HFFc6 (cell line): ENCODE data around the gene BNIP3. TPM values are rescaled to one million over a fixed set of nuclear protein-coding genes. Genes with fewer than 3 reads are reported as not detected.
A peak's percentile ranks its signal among the peaks of the same experiment; 100 is the strongest.

ENCODE experiments used
- DNase-seq: peaks from one replicate; pipeline ENCODE4 v3.0.0-alpha.2; 2018
- H3K27ac Mint-ChIP-seq: 2 replicates; pipeline ENCODE4 v1.8.0; 2020; ENCODE audit warnings: mild to moderate bottlenecking, mixed read lengths
- H3K27me3 Mint-ChIP-seq: 2 replicates; pipeline ENCODE4 v1.8.0; 2021; ENCODE audit warnings: mild to moderate bottlenecking, moderate library complexity, mixed read lengths; ENCODE audit not compliant: insufficient read depth
- H3K36me3 Mint-ChIP-seq: 2 replicates; pipeline ENCODE4 v1.8.0; 2021; ENCODE audit warnings: low read depth, mixed read lengths
- H3K4me1 Mint-ChIP-seq: 2 replicates; pipeline ENCODE4 v1.8.0; 2020; ENCODE audit warnings: low read depth, mixed read lengths
- H3K4me3 Mint-ChIP-seq: 2 replicates; pipeline ENCODE4 v1.8.0; 2020; ENCODE audit warnings: mild to moderate bottlenecking, moderate library complexity, mixed read lengths
- H3K9me3 Mint-ChIP-seq: 2 replicates; pipeline ENCODE4 v1.8.0; 2020; ENCODE audit warnings: mild to moderate bottlenecking, mixed read lengths
- CTCF ChIP-seq: fragments of 200-600 bp; sonication (generic); IDR thresholded peaks from 2 replicates; pipeline ENCODE4 v1.5.0; 2021; ENCODE audit warnings: antibody characterized with exemption, mild to moderate bottlenecking
- total RNA-seq, 6 experiments: library from RNA; stranded (reverse); fragmentation: NEBNext Ultra II Directional; extraction: Animal tissue kit (Norgen Biotek cat#: 25700); gene quantifications; 2 replicates in 1 of 6; 3 replicates in 5 of 6; pipeline ENCODE4 v1.2.3, GENCODE V29; 2021

The BNIP3 gene
- total RNA-seq, 6 experiments from 2014 or later, result 71.0 to 107 (median 78.3) TPM

GRCh38 chr10:131946880-131947279 is 34.8 kb downstream of the BNIP3 start:
- Mint-ChIP-seq H3K4me1 (peaks cover 45% of the 10 kb centered on the region), H3K27me3 (no peaks in the 10 kb centered on the region; the same call in 1 of the 2 replicates), H3K9me3 (no peaks in the 10 kb centered on the region), H3K36me3 (peaks cover 67% of the 10 kb centered on the region), H3K27ac (peak overlapping the region; percentile 82), H3K4me3 (peak overlapping the region; percentile 79)
- no peak for DNase-seq
- no peak for TF ChIP-seq CTCF

GRCh38 chr10:131946321-131946751 is 35.4 kb downstream of the BNIP3 start:
- H3K4me1 Mint-ChIP-seq, result peaks cover 45% of the 10 kb centered on the region
- H3K4me3 Mint-ChIP-seq, result peak overlapping the region; percentile 79
- peaks cover 67% of the 10 kb centered on the region for H3K36me3 Mint-ChIP-seq
- no peaks in the 10 kb centered on the region; the same call in 1 of the 2 replicates for H3K27me3 Mint-ChIP-seq
- peak; percentile 72 for DNase-seq
- H3K9me3 Mint-ChIP-seq, result no peaks in the 10 kb centered on the region
- H3K27ac Mint-ChIP-seq, result peak overlapping the region; percentile 82
- no peak for TF ChIP-seq CTCF

- peak overlapping the region; percentile 82; the same call in 1 of the 2 replicates for H3K27ac Mint-ChIP-seq
- peaks cover 67% of the 10 kb centered on the region for H3K36me3 Mint-ChIP-seq
- peak overlapping the region; percentile 79 for H3K4me3 Mint-ChIP-seq
- H3K4me1 Mint-ChIP-seq, result peaks cover 45% of the 10 kb centered on the region
- no peaks in the 10 kb centered on the region; the same call in 1 of the 2 replicates for H3K27me3 Mint-ChIP-seq
- no peak for TF ChIP-seq CTCF
- DNase-seq, result no peak
- no peaks in the 10 kb centered on the region for H3K9me3 Mint-ChIP-seq
Observed at GRCh38 chr10:131944976-131945695, 36.6 kb downstream of the BNIP3 start.

GRCh38 chr10:131944412-131944811 is 37.3 kb downstream of the BNIP3 start:
- H3K36me3 Mint-ChIP-seq, result peaks cover 66% of the 10 kb centered on the region
- no peak for TF ChIP-seq CTCF
- H3K27ac Mint-ChIP-seq, result no peak overlapping the region; the same call in 1 of the 2 replicates
- peaks cover 45% of the 10 kb centered on the region for H3K4me1 Mint-ChIP-seq
- DNase-seq, result no peak
- no peaks in the 10 kb centered on the region; the same call in 1 of the 2 replicates for H3K27me3 Mint-ChIP-seq
- H3K4me3 Mint-ChIP-seq, result no peak overlapping the region; the same call in 1 of the 2 replicates
- H3K9me3 Mint-ChIP-seq, result no peaks in the 10 kb centered on the region

- no peak for DNase-seq
- peaks cover 61% of the 10 kb centered on the region for H3K36me3 Mint-ChIP-seq
Observed at GRCh38 chr10:131943021-131943814, 38.5 kb downstream of the BNIP3 start.

More at GRCh38 chr10:131943021-131943814, 38.5 kb downstream of the BNIP3 start:
- peak; percentile 64 for TF ChIP-seq CTCF
- Mint-ChIP-seq H3K4me1 (peaks cover 43% of the 10 kb centered on the region), H3K4me3 (no peak overlapping the region), H3K27ac (0 out of 2 replicates have a peak overlapping the region, but pooled peaks have one; percentile 2), H3K9me3 (no peaks in the 10 kb centered on the region), H3K27me3 (no peaks in the 10 kb centered on the region; the same call in 1 of the 2 replicates)
